ENCODE data around the gene OLFM2.
"Not testable (repeated sequence)": the region's sequence is repeated elsewhere in the genome, so short reads cannot be mapped to it uniquely, and the experiment has no call there.

The OLFM2 gene

DNA sequence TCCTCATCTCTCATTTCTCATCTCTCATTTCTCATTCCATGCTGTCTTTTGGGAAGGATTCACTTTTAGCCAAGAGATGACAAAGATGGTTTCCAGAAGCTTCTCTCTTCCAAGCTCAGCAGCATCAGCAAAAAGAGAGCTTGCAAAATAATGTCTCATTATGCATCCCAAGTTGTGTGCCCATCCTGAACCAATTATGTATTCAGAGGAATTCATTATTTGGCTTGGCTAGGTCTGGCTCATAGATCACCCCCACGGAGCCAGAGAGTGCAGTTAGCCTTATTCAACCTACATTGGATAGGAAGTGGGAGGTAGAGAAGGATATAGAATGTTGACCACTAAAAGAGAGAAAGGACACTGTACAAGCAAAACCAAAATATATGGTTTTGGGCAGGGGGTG lies 5.4 kb upstream of the OLFM2 start:
- DNase-seq (ENCODE audit: low read depth) = no peak

DNA sequence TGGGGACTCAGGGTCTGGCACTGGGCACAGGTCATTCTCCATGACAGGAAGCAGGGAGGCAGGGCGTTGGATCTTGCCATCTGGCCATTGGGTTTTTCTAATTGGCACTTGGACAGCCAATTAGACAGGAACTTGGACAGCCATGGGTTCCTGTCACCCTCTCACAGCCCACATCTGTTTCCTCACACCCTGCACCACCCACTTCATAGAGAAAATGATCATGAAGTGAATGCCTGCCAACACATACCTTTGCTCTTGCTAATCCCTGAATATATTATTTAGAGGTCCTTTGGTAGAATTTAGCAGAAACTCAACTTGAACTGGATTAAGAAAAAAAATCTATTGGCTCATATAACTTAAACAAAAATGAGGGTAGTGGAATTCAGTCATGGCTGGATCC lies 4.9 kb upstream of the OLFM2 start:
- DNase-seq (ENCODE audit: low read depth) = no peak

DNA sequence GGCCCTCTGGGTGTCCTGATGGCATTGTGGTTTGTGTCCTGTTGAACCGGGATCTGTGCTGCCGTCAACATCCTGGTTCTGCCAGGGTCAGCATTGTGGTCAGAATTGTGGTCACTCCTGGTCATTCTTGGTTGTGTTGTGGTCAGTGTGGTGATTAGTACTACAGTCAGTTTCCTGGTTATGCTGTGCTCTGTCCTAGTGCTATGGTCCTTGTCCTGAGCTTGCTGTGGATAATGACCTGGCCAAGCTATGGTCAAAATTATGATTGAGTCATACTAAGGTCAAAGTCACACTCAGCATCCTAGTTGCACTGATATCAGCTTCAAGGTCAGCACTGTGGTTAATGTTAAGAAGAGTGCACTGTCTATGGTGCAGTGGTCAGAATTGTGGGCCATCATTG lies 4.5 kb upstream of the OLFM2 start:
- no peak for DNase-seq (ENCODE audit: low read depth)

DNA sequence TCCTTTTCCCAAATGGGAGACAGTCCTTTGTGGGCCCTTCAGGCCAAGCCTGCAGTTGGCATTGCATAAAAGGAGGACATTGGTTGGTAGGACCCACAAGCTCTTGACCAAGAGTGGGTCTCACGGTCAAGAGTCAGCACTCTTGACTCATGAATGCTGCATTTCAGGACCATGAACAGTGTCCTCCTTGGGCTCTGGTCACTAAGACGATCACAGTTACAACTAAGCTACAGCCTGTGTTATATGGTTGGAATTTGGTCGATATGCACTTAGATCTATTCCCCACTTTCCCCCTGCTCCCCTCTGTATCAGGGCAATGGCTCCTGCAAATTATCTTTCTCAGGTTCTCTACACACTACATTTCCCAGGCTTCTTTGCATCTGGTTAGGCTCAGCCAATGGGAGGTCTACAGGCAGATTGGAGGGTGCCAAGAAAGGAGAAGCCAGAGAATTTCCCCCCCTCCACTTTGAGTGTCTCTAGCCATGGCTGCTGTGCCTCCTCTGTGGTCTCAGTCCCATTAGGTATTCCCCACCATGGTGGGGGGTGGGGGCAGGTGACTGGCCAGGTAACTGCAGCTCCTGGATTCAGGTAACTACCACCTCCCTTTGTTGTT lies 3.1 kb upstream of the OLFM2 start:
- no peak for DNase-seq (ENCODE audit: low read depth)

DNA sequence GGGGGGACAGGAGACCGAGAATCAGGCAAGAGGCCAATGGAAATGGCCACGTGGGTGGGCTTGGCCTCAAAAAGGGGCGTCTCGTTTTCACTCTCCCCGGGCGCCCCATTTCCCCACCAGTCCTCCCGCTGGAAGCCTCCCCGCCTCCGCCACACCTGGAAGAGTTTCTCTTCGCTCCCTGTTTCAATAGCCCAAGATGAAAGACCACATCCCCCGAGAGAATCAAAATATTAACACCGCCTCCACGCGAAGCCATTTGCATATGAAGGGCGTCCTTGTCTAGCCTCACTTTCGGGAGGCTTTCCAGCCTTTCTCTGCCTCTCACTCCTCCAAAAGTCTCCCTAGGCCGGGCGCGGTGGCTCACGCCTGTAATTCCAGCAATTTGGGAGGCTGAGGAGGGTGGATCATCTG lies 691 bp upstream of the OLFM2 start:
- DNase-seq (ENCODE audit: low read depth) = no peak

DNA sequence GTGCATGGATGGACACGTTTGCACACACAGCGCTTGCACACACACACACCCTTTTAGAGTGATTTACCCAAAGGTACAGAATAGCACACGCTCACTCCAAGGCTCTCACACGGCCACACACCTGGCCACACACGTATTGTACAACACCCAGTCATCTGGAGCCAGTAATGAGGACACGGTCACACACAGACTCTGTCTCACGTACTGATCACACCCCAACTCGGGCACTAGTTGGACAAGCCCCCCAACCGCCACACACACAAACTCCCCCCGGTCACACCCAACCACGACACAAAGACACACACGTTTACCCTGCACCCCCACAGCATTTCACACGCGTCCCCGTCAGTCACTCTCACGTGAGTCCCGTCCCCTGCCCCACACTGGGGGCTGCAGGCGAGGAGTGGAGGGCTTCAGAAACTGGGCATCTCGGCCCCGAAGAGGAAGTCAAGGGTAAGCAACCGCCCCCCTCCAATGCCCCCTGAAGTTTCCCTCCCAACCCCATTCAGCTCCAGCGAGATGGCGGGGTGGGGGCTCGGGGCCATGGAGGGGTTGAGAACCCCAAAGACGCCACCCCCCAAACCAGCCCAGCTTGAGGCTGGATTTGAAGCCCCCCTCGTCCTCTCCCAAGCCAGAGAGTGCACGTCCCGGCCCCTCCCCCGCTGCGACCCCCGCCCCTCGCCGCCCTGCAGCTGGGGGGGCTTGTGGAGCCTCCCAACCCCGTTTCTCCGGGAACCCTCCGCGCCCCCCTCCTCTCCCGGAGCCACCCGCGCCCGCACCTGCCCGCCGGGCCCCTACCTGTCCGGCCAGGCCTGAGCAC lies 599 bp downstream of the OLFM2 start:
- no peak for DNase-seq (ENCODE audit: low read depth)

DNA sequence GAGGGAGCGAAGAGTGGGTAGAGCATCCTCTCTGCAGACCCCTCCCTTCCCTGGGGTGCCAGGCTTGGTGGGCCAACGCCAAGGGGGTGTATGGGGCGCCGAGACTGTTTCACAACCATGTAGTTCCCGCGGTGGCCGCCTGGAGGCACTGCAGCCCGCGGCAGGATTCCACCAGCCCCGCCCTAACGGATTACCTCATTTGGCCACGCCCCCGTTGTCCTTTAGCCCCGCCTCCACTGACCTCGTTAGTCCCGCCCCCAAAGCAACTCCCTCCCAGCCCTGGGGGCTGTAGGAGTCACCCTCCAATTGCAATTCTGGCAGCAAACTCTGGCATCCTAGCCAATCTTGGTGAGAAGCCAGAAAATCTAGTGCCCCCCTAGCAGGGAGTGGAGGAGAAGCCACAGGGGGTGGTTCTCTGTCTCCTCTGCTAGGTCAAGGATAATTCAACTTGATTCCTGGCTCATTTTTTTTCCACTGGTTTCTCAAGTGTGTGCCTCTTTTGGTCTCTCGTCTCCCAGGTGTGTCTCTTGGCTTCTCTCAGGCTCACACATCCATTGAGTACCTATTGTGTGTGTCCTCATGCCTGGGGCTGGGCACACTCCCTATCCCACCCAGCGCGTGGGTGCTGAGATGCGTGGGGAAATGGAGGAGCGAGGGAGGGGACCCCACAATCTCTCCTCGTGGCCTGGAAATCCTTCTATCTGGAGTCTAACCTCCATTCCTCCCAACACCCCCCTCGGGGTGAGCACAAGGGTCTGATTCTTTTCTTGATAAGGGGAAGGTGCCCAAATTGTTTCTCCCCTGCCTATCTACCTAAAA lies 2.0 kb downstream of the OLFM2 start:
- peak; percentile 58 for DNase-seq (ENCODE audit: low read depth)

DNA sequence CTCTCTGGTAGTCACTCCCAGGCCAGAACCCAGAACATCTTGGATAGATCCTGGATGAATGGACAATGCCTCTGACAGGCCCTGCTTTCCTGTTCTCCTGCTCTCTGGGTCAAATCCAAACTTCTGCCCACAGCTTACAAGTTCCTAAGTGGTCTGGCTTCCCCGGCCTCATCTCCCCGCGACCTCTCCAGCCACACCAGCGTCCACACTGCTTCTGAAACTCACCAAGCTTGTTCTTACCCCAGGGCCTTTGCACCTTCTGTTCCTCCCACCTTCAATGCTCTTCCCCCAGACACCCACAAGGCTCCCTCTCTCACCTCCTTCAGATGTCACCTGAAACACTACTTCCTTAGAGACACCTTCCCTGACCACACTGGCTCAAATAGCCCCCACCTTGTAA lies 3.5 kb downstream of the OLFM2 start:
- DNase-seq (ENCODE audit: low read depth) = no peak

DNA sequence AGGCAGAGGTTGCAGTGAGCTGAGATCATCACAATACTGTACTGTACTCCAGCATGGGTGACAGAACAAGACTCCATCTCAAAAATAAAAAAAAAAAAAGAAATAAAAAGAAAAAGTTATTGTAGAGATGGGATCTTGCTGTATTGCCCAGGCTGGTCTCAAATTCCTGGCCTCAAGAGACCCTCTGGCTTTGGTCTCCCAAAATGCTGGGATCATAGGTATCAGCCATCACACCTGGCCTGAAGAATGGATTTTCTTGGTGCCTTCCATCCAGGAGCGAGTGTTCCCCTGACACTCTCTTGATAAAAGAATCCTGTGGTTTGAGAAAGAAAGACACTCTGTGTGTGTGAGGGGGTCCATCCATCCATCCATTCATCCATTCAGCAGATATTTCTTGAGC lies 4.7 kb downstream of the OLFM2 start:
- DNase-seq (ENCODE audit: low read depth) = no peak

DNA sequence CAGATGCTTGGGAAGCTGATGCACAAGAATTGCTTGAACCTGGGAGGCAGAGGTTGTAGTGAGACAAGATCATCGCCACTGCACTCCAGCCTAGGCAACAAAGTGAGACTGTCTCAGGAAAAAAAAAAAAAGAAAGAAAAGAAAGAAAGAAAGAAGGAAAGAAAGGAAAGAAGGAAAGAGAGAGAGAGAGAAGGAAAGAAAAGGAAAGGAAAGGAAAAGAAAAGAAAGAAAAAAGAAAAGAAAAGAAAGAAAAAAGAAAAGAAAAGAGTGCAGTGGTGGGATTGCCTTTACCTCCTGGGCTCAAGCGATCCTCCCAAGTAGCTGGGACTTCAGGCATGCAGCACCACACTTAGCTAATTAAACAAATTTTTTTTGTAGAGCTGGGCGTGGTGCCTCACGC lies 12.9 kb downstream of the OLFM2 start:
- DNase-seq (ENCODE audit: low read depth) = no peak

DNA sequence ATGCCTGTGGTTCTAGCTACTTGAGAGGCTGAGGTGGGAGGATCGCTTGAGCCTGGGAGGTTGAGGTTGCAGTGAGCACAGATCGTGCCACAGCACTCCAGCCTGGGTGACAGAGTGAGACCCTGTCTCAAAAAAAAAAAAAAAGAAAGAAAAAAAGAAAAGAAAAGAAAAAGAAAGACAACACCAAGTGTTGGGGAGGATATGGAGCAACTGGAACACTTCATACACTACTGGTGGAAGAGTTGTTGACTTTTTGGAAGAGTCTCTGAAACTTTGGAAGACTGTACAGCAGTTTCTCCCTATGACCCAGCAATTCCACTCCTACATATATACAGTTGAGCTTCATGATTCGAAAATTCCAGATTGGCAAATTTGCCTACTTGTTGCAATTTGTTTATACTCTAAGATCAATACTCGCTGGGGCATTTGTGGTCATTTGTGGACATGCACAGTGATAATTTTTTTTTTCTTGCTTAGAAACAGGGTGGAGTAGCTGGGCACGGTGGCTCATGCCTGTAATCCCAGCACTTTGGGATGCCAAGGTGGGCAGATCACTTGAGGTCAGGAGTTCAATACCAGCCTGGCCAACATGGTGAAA lies 13.4 kb downstream of the OLFM2 start:
- DNase-seq (ENCODE audit: low read depth) = not testable (repeated sequence)

DNA sequence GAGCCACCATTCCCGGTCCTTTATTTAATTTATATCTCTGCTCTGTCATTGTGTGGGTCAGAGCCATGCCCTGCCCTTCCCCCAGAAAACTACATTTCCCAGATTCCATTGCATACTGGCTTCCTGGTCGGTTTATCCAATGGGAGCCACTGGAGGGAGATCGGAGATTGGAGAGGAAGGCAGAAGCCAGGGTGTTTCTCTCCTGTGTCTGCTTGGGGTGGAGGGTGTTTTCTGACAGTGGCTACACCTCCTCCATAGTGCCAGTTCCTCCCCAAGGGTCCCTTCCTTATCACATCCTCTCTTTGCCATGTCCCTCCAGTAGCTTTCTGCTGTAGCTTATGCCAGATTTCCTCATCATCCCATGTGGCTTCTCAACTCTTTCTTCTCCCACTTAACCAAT lies 19.0 kb downstream of the OLFM2 start:
- DNase-seq (ENCODE audit: low read depth) = no peak

DNA sequence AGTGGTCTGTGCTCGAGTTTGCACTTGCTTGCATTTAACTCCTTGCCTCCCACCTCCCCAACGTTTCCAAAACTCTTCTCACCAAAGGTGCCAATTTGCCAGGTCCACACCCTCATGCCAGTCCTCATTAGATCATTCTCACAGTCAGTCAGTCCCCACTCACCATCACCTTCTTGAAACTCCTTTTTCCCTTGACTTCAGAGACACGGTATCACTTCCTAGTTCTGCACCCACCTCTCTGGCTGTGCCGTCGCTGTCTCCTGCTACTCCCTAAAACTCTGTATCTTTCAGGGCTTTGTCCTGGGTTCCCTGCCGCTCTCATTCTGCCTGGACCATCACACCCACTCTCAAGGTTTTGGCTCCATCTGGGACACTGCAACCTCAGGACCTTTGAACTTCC lies 19.6 kb downstream of the OLFM2 start:
- no peak for DNase-seq (ENCODE audit: low read depth)

DNA sequence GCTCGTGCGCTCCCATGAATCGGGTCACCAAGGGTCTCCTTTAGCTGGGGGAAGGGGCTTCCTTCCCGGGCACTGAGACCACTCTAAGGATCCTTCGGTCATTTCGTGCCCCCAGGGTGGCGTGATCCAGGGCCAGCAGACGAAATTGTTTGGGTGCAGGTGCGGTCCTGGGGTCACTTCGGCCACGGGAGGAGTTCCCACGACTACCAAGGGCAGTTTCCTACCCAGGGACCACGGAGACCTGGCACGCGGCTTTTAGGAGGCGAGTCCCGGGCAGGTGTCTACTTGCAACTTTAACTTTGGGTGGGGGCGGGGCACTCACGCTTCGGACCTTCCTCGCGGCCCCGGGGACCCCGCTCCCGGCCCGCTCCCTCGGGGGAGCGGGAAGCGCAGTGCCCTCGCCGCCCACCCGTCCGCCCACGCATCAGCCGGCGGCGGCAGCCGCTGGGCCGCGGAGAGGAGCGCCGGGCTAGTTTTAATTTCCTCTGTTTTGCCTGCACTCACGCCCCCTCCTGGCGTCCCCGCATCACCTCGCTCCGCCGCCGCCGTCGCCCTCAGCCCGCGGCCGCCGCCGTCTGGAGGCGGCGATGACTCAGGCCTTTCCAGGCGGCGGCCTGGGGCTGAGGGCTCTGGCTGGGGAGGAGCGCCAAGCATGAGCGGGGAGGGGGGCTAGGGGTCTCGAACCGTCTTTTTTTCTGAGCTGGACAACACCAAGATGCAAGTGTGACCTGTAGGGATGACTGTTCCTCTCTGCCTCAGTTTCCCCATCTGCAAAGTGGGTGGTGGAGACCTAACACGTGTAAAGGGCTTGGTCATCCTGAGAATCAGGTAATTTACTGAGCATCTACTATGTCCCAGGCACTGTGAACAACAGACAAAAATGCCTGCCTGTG lies 21.8 kb downstream of the OLFM2 start:
- DNase-seq (ENCODE audit: low read depth) = peak; percentile 58

DNA sequence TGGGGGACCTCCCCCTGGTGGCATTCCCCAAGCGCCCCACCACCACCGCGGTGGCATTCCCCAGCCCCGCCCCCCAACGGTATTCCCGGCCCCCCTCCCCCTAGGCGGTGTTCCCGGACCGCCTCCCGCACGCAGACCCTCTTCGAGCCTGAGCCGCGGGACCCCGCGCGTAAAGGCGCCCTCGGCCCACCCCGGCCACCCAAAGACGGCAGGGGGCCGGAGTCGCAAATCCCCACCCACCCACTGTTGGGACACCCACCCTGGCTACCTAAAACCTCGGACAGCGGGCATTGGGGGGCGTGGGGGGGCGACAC lies 22.4 kb downstream of the OLFM2 start:
- DNase-seq (ENCODE audit: low read depth) = no peak

DNA sequence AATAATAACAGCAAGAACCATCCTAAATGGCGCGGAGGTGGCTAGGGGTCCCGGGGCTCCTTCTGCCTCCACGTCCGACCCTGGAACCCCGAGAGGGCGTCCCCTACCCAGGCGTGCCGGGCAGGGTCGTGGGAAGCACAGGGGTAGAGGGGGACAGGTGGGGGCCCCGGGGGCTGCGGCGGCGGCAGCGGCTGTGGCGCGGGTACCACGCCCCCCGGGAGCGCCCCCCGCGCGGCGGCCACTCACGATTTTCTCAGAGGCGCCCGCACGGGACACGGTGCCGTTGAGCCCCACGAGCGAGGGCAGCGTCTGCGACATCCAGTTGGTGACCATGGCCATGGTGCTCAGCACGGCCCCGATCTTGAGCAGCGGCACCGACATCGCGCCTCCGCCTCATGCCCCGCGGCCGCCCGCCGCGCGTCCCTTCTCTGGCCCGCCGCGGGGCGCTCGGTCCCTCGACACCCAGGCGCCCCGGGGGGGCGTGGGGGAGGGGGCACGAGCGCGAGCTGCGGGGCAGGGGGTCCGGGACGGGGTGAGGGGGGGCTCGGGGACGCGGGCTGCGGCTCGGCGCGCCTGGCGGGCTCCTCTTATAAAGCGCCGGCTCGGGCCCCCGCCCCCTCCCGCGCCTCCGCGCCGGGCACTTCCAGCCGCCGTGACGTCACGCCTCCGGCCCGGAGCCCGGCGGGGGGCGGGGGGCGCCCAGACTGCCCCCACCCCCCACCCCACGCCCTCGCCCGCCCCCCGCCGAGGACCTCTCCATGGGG lies 22.9 kb downstream of the OLFM2 start:
- no peak for DNase-seq (ENCODE audit: low read depth)

DNA sequence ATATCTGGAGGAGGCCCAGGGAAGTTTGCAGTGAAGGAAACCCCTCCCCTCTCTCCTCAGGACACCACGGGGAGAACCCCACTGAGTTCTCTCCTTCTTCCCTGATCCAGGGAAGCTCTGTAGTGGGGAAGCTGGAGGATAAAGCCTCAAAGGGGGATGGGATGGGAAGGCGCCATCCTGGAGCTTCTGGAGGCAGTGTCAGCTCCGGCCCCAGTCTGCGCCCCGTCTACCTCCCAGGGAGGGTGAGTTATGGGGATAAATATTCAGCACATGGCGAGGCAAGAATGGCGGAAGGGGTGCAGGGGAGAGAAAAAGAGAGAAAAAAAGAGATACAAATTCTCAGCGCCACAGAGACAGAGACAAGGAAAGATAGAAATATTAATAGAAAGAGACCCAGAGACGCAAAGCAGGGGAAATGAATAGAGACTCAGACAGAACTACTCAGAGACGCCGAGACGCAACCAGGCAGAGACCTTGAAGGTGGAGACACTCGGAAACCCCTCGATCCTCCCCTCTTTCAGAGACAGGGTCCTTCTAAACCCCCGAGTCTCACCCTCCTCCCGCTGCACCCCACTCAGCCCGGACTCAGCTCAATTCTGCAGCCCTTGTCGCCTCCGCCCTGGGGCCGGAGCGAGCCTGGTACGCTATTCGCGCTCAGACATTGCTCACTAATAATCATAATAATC lies 23.6 kb downstream of the OLFM2 start:
- DNase-seq (ENCODE audit: low read depth) = no peak

DNA sequence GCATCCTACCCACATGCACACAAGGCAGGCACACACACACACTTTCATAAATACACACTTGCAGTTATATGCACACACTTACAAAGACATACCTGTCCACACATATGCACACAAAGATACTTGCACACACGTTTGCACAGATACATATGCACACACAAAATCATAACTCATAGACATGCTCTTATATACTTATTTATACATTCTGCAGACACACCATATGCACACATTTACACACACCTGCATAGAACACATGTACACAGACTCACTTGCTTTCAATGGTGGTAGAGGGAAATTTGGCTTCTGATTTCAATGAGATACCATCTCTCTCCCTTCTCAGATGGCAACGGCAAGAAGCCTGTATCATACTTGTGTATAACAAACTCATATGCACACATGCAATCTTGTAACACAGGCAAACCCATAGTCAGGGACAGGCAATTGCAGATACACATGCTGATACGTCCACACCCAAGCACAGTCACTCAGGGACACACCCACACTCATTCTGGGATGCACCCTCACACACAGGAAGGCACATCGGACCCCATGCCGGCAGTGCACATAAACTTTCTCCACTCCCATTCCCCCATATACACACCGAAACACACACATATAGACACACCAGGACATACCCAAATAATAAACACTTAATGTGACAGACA lies 24.7 kb downstream of the OLFM2 start:
- no peak for DNase-seq (ENCODE audit: low read depth)

DNA sequence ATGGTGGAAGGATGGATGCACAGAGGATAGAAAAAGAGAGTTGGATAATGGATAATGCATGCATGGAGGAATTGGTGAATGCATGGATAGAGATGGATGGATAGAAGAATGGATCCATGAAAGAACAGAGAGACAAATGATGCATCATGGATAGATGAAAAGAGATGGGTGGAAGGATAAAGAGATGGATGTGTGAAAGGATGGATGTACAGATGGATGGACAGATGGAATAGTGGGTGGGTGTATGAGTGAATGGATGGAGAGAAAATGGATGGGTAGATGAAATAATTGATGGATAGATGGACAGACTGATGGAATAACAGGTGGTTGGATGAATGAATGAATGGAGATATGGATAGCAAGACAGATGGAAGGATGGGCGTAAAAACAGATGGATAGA lies 25.7 kb downstream of the OLFM2 start:
- no peak for DNase-seq (ENCODE audit: low read depth)

DNA sequence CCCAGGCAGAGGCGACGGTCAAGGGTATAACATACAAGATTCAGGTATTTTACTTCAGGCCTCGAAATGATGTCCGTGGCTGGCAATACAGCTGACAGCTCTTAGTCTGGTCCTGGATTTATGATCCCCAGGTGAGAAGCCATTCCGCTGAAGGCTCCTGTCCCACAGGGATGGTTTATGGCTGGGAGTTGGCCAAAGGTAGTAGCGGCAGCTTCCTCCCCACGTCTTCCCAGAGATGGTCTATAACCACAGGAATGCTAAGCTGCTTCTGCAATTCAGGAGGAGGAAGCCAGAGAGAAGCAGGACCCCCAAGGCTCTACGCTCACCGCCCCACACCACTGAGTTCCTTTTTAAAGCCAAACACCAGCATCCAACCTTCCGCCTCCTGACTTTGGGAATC lies 27.1 kb downstream of the OLFM2 start:
- DNase-seq (ENCODE audit: low read depth) = no peak
